Caco-2 (cell line): ENCODE measurements around the gene PMEPA1. TPM values are rescaled to one million over a fixed set of nuclear protein-coding genes. Genes with fewer than 3 reads are reported as not detected.

ENCODE experiments used
- BruUV-seq: library from RNA; stranded (reverse); fragments of 400-500 nt; replicated peaks from 2 replicates; lab custom pipeline; 2021; lab: Mats Ljungman, UMichigan
- CTCF ChIA-PET: fragments of 300-600 bp; sonication (Branson Sonifier 250); formaldehyde crosslinking; loops from one replicate; lab custom pipeline; 2022; ENCODE audit warnings: antibody characterized with exemption; lab: Charles Lee
- POLR2A ChIA-PET: fragments of 300-600 bp; sonication (Branson Sonifier 250); formaldehyde crosslinking; loops from one replicate; lab custom pipeline; 2022; ENCODE audit warnings: antibody characterized with exemption; lab: Charles Lee
- DNase-seq, 2 experiments: peaks; one replicate each; pipeline versions ENCODE4 v3.0.0 to v3.0.0-alpha.2; 2020 to 2022
- H3K27me3 ChIP-seq: replicated peaks from 2 replicates; pipeline ENCODE4 v1.6.0; 2011; ENCODE audit warnings: low read length; ENCODE audit not compliant: control insufficient read depth, insufficient read depth
- H3K36me3 ChIP-seq: 2 replicates; pipeline ENCODE4 v1.5.1; 2011; ENCODE audit warnings: low read length; ENCODE audit not compliant: control insufficient read depth, insufficient read depth
- H3K4me1 ChIP-seq: fragments of 250-450 bp; sonication (Bioruptor Pico); 2 replicates; pipeline ENCODE4 v1.5.1; 2020; ENCODE audit warnings: mild to moderate bottlenecking
- H3K4me3 ChIP-seq: 2 replicates; pipeline ENCODE4 v1.5.1; 2011; ENCODE audit warnings: low read depth, mild to moderate bottlenecking, control low read depth, low read length
- H3K9me3 ChIP-seq: fragments of 250-450 bp; sonication (Bioruptor Pico); 2 replicates; pipeline ENCODE4 v1.5.1; 2020; ENCODE audit warnings: mild to moderate bottlenecking, moderate library complexity
- H3K27ac Mint-ChIP-seq: one replicate; pipeline ENCODE4 v1.8.0; 2022; ENCODE audit warnings: mixed read lengths; ENCODE audit not compliant: unreplicated experiment
- H3K27me3 Mint-ChIP-seq: one replicate; pipeline ENCODE4 v1.8.0; 2022; ENCODE audit warnings: mixed read lengths; ENCODE audit not compliant: insufficient read depth, unreplicated experiment
- H3K36me3 Mint-ChIP-seq: one replicate; pipeline ENCODE4 v1.8.0; 2022; ENCODE audit warnings: mild to moderate bottlenecking, mixed read lengths; ENCODE audit not compliant: insufficient read depth, unreplicated experiment
- H3K4me1 Mint-ChIP-seq: one replicate; pipeline ENCODE4 v1.8.0; 2022; ENCODE audit warnings: low read depth, mixed read lengths; ENCODE audit not compliant: unreplicated experiment
- H3K4me3 Mint-ChIP-seq: one replicate; pipeline ENCODE4 v1.8.0; 2022; ENCODE audit warnings: mild to moderate bottlenecking, moderate library complexity, mixed read lengths; ENCODE audit not compliant: unreplicated experiment
- H3K9me3 Mint-ChIP-seq: one replicate; pipeline ENCODE4 v1.8.0; 2022; ENCODE audit warnings: mixed read lengths; ENCODE audit not compliant: unreplicated experiment
- intact Hi-C: fragments of 100-400 bp; cut with micrococcal nuclease; formaldehyde crosslinking; loops from one replicate; pipeline ENCODE4 v1.10.0; 2022; ENCODE audit not compliant: unreplicated experiment
- total RNA-seq: library from RNA; stranded (reverse); gene quantifications from 2 replicates; pipeline ENCODE4 v1.2.3, GENCODE V29; 2022
- TF ChIP-seq, protein P1 (sequence below), 2 experiments: fragments of 200-600 bp in 1 of 2; IDR thresholded peaks; 1 replicate in 1 of 2; 2 replicates in 1 of 2; pipeline versions ENCODE4 v1.5.1 to v1.8.0; 2011 to 2022; ENCODE audit warnings: antibody characterized with exemption in 1 of 2, control low read depth in 1 of 2, inconsistent platforms in 1 of 2, low read depth in 1 of 2, low read length in 1 of 2, mild to moderate bottlenecking in 1 of 2, moderate library complexity in 1 of 2; ENCODE audit not compliant: insufficient read depth in 1 of 2, severe bottlenecking in 1 of 2, unreplicated experiment in 1 of 2

Gene PMEPA1
- total RNA-seq, 1 experiment from 2014 or later = 3.3 TPM

DNA sequence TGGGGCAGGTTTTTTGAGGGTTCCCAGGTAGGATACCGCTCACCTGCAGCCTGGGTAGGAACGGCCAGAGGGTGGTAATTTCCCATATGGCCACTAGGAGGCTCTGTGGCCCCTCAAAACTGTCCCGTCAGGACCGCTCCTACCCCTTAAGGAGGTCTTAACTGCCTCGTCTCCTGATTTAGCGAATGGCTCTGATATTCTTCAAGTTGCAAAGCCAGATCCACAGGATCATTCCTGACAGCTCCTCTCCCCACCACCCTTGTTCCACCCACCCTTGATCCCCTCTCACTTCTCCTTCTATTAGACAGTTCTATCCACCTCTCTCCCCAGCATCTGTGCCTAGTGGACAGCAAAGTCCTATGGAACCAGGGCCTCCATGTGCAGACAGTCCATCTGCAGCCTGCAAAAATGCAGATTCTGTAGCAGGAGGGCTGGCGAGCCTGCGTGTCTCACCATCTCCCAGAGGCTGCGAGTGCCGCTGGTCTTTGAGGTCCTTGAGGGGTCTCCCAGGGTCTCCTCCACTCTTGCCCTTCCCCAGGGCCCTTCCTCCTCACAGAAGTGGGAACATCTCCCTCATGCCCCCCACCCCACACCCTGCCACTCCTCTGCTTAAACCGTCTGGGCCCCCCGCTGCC lies 55.3 kb downstream of the PMEPA1 start:
- CTCF ChIA-PET = interaction anchor here (0.8 to 2.4 kb wide), 11 partner anchors 9 to 556 kb away, joined by 3 to 14 read pairs (median 6); no protein-coding TSS in a partner anchor
- intact Hi-C loops = loop anchor here (1.0 to 10.0 kb wide), 8 partner anchors 32 to 555 kb away; no protein-coding TSS in a partner anchor
- no peak overlapping the region for H3K4me3 Mint-ChIP-seq
- POLR2A ChIA-PET = no interaction called here
- H3K27me3 Mint-ChIP-seq = peaks cover 3% of the 10 kb centered on the region
- no peaks in the 10 kb centered on the region for H3K9me3 ChIP-seq
- no peak overlapping the region for H3K27ac Mint-ChIP-seq
- H3K36me3 Mint-ChIP-seq = no peaks in the 10 kb centered on the region
- no peaks in the 10 kb centered on the region for H3K4me1 ChIP-seq
- H3K4me1 Mint-ChIP-seq = no peaks in the 10 kb centered on the region
- no peaks in the 10 kb centered on the region for H3K36me3 ChIP-seq
- BruUV-seq = no TSS peak
- TF ChIP-seq, protein P1, sequence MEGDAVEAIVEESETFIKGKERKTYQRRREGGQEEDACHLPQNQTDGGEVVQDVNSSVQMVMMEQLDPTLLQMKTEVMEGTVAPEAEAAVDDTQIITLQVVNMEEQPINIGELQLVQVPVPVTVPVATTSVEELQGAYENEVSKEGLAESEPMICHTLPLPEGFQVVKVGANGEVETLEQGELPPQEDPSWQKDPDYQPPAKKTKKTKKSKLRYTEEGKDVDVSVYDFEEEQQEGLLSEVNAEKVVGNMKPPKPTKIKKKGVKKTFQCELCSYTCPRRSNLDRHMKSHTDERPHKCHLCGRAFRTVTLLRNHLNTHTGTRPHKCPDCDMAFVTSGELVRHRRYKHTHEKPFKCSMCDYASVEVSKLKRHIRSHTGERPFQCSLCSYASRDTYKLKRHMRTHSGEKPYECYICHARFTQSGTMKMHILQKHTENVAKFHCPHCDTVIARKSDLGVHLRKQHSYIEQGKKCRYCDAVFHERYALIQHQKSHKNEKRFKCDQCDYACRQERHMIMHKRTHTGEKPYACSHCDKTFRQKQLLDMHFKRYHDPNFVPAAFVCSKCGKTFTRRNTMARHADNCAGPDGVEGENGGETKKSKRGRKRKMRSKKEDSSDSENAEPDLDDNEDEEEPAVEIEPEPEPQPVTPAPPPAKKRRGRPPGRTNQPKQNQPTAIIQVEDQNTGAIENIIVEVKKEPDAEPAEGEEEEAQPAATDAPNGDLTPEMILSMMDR (IDR thresholded peaks at IDR 0.05; ENCODE audit: insufficient read depth in 1 of 2, low read depth in 1 of 2, low read length in 1 of 2, severe bottlenecking in 1 of 2, unreplicated experiment in 1 of 2) = peak; percentile 98 to 99
- no peak overlapping the region for H3K4me3 ChIP-seq
- no peaks in the 10 kb centered on the region for H3K9me3 Mint-ChIP-seq
- H3K27me3 ChIP-seq = no peaks in the 10 kb centered on the region
- DNase-seq = peak; percentile 71 to 79

DNA sequence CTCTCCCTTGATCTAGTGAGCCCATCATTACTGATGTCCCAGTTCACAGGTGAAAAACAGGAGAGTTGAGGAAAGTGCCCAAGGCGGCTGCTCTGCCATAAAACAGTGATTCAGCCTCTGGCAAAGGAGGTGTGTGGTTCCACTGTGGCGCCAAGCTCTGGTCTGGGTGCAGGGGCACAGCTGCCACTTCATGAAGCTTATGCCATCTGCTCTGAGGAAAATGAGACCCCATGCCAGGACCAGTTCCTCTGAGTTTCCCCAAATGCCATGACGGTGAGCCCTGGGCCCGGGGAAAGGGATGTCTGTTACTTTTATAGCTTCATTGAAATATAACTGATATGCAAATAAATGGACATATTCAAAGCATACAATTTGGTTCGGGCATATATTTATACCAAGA lies 55.9 kb downstream of the PMEPA1 start:
- BruUV-seq = no TSS peak
- no peak overlapping the region for H3K4me3 Mint-ChIP-seq
- H3K9me3 Mint-ChIP-seq = no peaks in the 10 kb centered on the region
- Histone ChIP-seq H3K27me3 (no peaks in the 10 kb centered on the region), H3K4me3 (no peak overlapping the region), H3K4me1 (no peaks in the 10 kb centered on the region), H3K36me3 (no peaks in the 10 kb centered on the region), H3K9me3 (no peaks in the 10 kb centered on the region)
- no peaks in the 10 kb centered on the region for H3K36me3 Mint-ChIP-seq
- ChIA-PET CTCF (interaction anchor here (0.6 to 2.4 kb wide), 13 partner anchors 9 to 557 kb away, joined by 3 to 14 read pairs (median 5); no protein-coding TSS in a partner anchor), POLR2A (no interaction called here)
- H3K27ac Mint-ChIP-seq = no peak overlapping the region
- peaks cover 3% of the 10 kb centered on the region for H3K27me3 Mint-ChIP-seq
- intact Hi-C loops = loop anchor here (1.0 to 10.0 kb wide), 8 partner anchors 32 to 555 kb away; no protein-coding TSS in a partner anchor
- TF ChIP-seq, protein P1 (IDR thresholded peaks at IDR 0.05; ENCODE audit: insufficient read depth in 1 of 2, low read depth in 1 of 2, low read length in 1 of 2, severe bottlenecking in 1 of 2, unreplicated experiment in 1 of 2) = no peak
- no peaks in the 10 kb centered on the region for H3K4me1 Mint-ChIP-seq
- peak in 1 of 2 experiments; percentile 23 for DNase-seq

DNA sequence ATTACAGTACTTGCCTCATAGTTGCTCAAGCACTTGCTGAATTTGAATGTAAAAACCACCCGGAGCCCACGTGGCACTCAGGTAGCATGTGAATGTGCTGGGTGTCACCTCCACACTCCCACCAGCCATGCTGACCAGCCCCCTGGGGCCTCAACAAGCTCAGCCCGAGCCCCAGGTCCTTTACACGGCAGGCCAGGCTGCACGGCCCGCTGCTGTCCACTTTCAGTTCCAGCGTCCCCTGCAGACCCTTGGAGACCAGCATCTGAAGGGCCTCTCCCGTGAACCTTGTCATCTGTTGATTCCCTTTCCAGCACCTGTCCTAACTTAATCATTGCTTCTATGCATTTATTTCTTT lies 56.3 kb downstream of the PMEPA1 start:
- Mint-ChIP-seq H3K27me3 (peaks cover 3% of the 10 kb centered on the region), H3K4me1 (no peaks in the 10 kb centered on the region), H3K9me3 (no peaks in the 10 kb centered on the region), H3K36me3 (no peaks in the 10 kb centered on the region), H3K4me3 (no peak overlapping the region), H3K27ac (no peak overlapping the region)
- H3K4me1 ChIP-seq = no peaks in the 10 kb centered on the region
- TF ChIP-seq, protein P1 (IDR thresholded peaks at IDR 0.05; ENCODE audit: insufficient read depth in 1 of 2, low read depth in 1 of 2, low read length in 1 of 2, severe bottlenecking in 1 of 2, unreplicated experiment in 1 of 2) = no peak
- intact Hi-C loops = loop anchor here (10.0 kb wide), 1 partner anchor 221 kb away; no protein-coding TSS in a partner anchor
- peak in 1 of 2 experiments; percentile 26 for DNase-seq
- no peak overlapping the region for H3K4me3 ChIP-seq
- no peaks in the 10 kb centered on the region for H3K9me3 ChIP-seq
- ChIA-PET CTCF (interaction anchor here (0.5 to 2.4 kb wide), 18 partner anchors 8 to 557 kb away, joined by 3 to 14 read pairs (median 5); no protein-coding TSS in a partner anchor), POLR2A (no interaction called here)
- H3K36me3 ChIP-seq = no peaks in the 10 kb centered on the region
- BruUV-seq = no TSS peak
- H3K27me3 ChIP-seq = no peaks in the 10 kb centered on the region
